Neuronal stem cell (in vitro differentiated cells): ENCODE data around the gene ROCK2.

Experiments used
- DNase-seq: peaks from one replicate; pipeline ENCODE4 v3.0.0-alpha.2; 2013; ENCODE audit warnings: low spot score
- H2AFZ ChIP-seq: one replicate; pipeline ENCODE4 v1.6.1; 2013; ENCODE audit warnings: mild to moderate bottlenecking, low read length, inconsistent platforms
- H2AK5ac ChIP-seq: 2 replicates; pipeline ENCODE4 v1.6.1; 2013; ENCODE audit warnings: low read depth, mild to moderate bottlenecking, inconsistent platforms, low read length, moderate library complexity, mixed read lengths
- H2BK120ac ChIP-seq: 2 replicates; pipeline ENCODE4 v1.6.1; 2013; ENCODE audit warnings: low read depth, mild to moderate bottlenecking, inconsistent platforms, low read length, moderate library complexity, mixed read lengths
- H2BK12ac ChIP-seq: one replicate; pipeline ENCODE4 v1.6.1; 2013; ENCODE audit warnings: low read length, inconsistent platforms
- H2BK15ac ChIP-seq: 2 replicates; pipeline ENCODE4 v1.6.1; 2013; ENCODE audit warnings: mild to moderate bottlenecking, low read length, inconsistent platforms, mixed read lengths
- H2BK5ac ChIP-seq: one replicate; pipeline ENCODE4 v1.6.1; 2013; ENCODE audit warnings: inconsistent platforms, mild to moderate bottlenecking, low read length, moderate library complexity
- H3K14ac ChIP-seq: one replicate; pipeline ENCODE4 v1.6.1; 2013; ENCODE audit warnings: low read length, inconsistent platforms
- H3K18ac ChIP-seq: 2 replicates; pipeline ENCODE4 v1.6.1; 2013; ENCODE audit warnings: low read length, inconsistent platforms
- H3K23ac ChIP-seq: 2 replicates; pipeline ENCODE4 v1.6.1; 2013; ENCODE audit warnings: low read depth, mild to moderate bottlenecking, mixed read lengths, low read length, inconsistent platforms; ENCODE audit not compliant: poor library complexity
- H3K27ac ChIP-seq: replicated peaks from 3 replicates; pipeline ENCODE4 v1.5.1; 2013; ENCODE audit warnings: low read length, inconsistent platforms
- H3K27me3 ChIP-seq, 3 experiments: 2 replicates each; pipeline ENCODE4 v1.6.1; 2013; ENCODE audit warnings: low read length in 3 of 3, mild to moderate bottlenecking in 2 of 3, inconsistent platforms in 1 of 3, low read depth in 1 of 3, mixed read lengths in 1 of 3, moderate library complexity in 1 of 3; ENCODE audit not compliant: control insufficient read depth in 3 of 3, insufficient read depth in 3 of 3
- H3K36me3 ChIP-seq, 2 donors: replicated peaks in 1 of 2; 2 replicates each; pipeline ENCODE4 v1.6.1; 2013; ENCODE audit warnings: low read length in 2 of 2; ENCODE audit not compliant: control insufficient read depth in 2 of 2, insufficient read depth in 2 of 2
- H3K4ac ChIP-seq: 2 replicates; pipeline ENCODE4 v1.6.1; 2013; ENCODE audit warnings: inconsistent platforms, mild to moderate bottlenecking, low read length, moderate library complexity
- H3K4me1 ChIP-seq, 2 donors: 1 replicate in 1 of 2; 2 replicates in 1 of 2; pipeline ENCODE4 v1.6.1; 2013; ENCODE audit warnings: low read length in 2 of 2, low read depth in 1 of 2; ENCODE audit not compliant: control insufficient read depth in 2 of 2, insufficient read depth in 1 of 2
- H3K4me2 ChIP-seq: one replicate; pipeline ENCODE4 v1.6.1; 2013; ENCODE audit warnings: mild to moderate bottlenecking, low read length, inconsistent platforms; ENCODE audit not compliant: insufficient read depth, poor library complexity, severe bottlenecking
- H3K4me3 ChIP-seq, 2 donors: 2 replicates each; pipeline ENCODE4 v1.5.1; 2013; ENCODE audit warnings: low read length in 2 of 2, mild to moderate bottlenecking in 2 of 2, inconsistent platforms in 1 of 2, moderate library complexity in 1 of 2
- H3K79me1 ChIP-seq: one replicate; pipeline ENCODE4 v1.6.1; 2013; ENCODE audit warnings: low read depth, mild to moderate bottlenecking, inconsistent platforms, low read length, moderate library complexity
- H3K9ac ChIP-seq: one replicate; pipeline ENCODE4 v1.6.1; 2013; ENCODE audit warnings: mild to moderate bottlenecking, low read depth, low read length, inconsistent platforms; ENCODE audit not compliant: poor library complexity
- H3K9me3 ChIP-seq, 2 donors: replicated peaks in 1 of 2; 2 replicates each; pipeline versions ENCODE3 to v1.6.1; 2013; ENCODE audit warnings: low read length in 2 of 2, mild to moderate bottlenecking in 2 of 2, inconsistent platforms in 1 of 2, low read depth in 1 of 2, mixed read lengths in 1 of 2, moderate library complexity in 1 of 2; ENCODE audit not compliant: control insufficient read depth in 2 of 2, insufficient read depth in 1 of 2
- H4K8ac ChIP-seq: one replicate; pipeline ENCODE4 v1.6.1; 2013; ENCODE audit warnings: low read depth, mild to moderate bottlenecking, inconsistent platforms, low read length, moderate library complexity
- H4K91ac ChIP-seq: one replicate; pipeline ENCODE4 v1.6.1; 2013; ENCODE audit warnings: low read length, low read depth, mild to moderate bottlenecking, inconsistent platforms; ENCODE audit not compliant: poor library complexity
- WGBS, 2 donors: extraction: QIAGEN DNeasy Blood & Tissue Kit; methylation state at CpG; one replicate each; pipeline ENCODE4 v1.1.7; 2013; ENCODE audit warnings: missing lambda C conversion rate in 2 of 2, mixed read lengths in 1 of 2; ENCODE audit not compliant: insufficient read length in 2 of 2, insufficient replicate concordance in 1 of 2; ENCODE audit errors: extremely low coverage in 2 of 2; 5-methylcytosine and 5-hydroxymethylcytosine counted together

The ROCK2 gene

DNA sequence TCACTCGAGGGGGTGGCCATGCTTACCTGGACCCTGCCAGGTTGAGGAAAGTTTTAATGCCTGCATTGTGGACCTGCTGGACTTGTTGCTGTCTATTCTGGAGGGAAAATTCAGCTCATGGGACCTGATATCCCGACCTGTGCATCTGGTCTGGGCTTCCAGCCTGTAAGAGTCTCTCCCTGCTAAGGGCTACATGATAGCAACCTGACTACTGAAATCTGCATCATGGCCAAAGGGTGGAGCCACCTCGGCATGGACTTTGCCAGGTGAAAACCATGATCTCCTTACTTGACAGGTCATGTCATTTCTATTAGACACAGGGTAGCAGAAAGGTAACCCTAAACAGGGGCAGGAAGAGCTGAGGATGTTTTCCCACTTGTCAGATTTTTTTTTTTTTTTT is 202.1 kb downstream of the ROCK2 start:
- no peak overlapping the region for H3K4me3 ChIP-seq
- H2AK5ac ChIP-seq, result no peak overlapping the region
- DNase-seq, result no peak
- H4K91ac ChIP-seq, result no peak overlapping the region
- peaks cover 0 to 3% of the 10 kb centered on the region in 2 donors for H3K9me3 ChIP-seq
- H4K8ac ChIP-seq, result no peak overlapping the region
- H3K36me3 ChIP-seq, result no peaks in the 10 kb centered on the region
- H2BK120ac ChIP-seq, result no peak overlapping the region
- peaks cover 2% of the 10 kb centered on the region for H3K79me1 ChIP-seq
- no peak overlapping the region for H3K4me2 ChIP-seq
- H2BK5ac ChIP-seq, result no peak overlapping the region
- H3K27me3 ChIP-seq, result no peaks in the 10 kb centered on the region
- H2BK12ac ChIP-seq, result no peak overlapping the region
- H3K23ac ChIP-seq, result no peak overlapping the region
- H3K4ac ChIP-seq, result no peak overlapping the region
- H3K18ac ChIP-seq, result no peak overlapping the region
- H3K9ac ChIP-seq, result no peak overlapping the region
- H3K4me1 ChIP-seq, result no peaks in the 10 kb centered on the region
- no peak overlapping the region for H2BK15ac ChIP-seq
- WGBS, 2 donors, result no CpG with 5 or more reads among the region's 3 CpGs
- H3K14ac ChIP-seq, result no peak overlapping the region
- H2AFZ ChIP-seq, result no peak overlapping the region
- no peak overlapping the region for H3K27ac ChIP-seq

DNA sequence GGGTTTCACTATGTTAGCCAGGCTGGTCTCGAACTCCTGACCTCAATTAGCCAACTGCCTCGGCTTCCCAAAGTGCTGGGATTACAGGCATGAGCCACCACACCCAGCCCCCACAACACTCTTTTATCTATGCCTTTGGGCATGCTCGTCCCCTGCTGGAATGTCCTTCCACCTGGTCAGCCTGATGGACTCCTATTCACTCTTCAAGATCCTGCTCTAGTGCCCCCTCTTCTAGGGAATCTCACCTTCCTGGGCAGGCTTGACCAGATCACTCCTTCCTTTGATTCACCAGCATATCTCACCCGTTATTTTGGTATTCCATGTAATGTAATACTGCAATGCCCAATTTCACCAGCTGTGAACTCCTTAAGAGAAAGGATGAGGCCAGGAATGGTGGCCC is 203.1 kb downstream of the ROCK2 start:
- Histone ChIP-seq H3K4me1 (no peaks in the 10 kb centered on the region), H2AFZ (no peak overlapping the region), H3K36me3 (no peaks in the 10 kb centered on the region), H3K4me3 (no peak overlapping the region), H2AK5ac (no peak overlapping the region), H2BK15ac (no peak overlapping the region), H3K27me3 (no peaks in the 10 kb centered on the region), H3K23ac (no peak overlapping the region), H3K9ac (no peak overlapping the region), H4K91ac (no peak overlapping the region), H3K27ac (no peak overlapping the region), H2BK120ac (no peak overlapping the region), H3K4ac (no peak overlapping the region), H2BK12ac (no peak overlapping the region), H3K4me2 (no peak overlapping the region), H3K79me1 (peaks cover 2% of the 10 kb centered on the region), H3K18ac (no peak overlapping the region), H2BK5ac (no peak overlapping the region), H3K14ac (no peak overlapping the region), H4K8ac (no peak overlapping the region), H3K9me3 (peaks cover 0 to 3% of the 10 kb centered on the region in 2 donors)
- no peak for DNase-seq
- WGBS, 2 donors, result no CpG with 5 or more reads among the region's 4 CpGs

DNA sequence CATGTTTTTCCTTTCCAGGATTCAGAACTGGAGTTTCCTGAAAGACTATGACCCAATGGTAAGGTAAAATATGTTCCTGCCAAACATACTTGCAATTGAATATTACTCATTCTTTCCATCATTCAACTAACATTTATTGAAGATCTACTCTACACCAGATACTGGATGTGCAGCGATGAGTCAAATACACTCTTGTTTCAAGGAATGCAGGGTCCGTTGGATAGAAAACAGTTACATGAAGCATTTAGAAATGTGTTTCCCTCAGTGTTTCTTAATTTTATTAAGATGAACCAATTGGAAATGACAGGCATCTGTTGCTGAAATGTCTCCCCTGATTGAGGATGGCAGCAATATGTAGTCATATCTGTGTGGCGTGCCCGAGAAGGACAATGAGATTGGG is 203.9 kb downstream of the ROCK2 start:
- no CpG with 5 or more reads among the region's 4 CpGs for WGBS, 2 donors

DNA sequence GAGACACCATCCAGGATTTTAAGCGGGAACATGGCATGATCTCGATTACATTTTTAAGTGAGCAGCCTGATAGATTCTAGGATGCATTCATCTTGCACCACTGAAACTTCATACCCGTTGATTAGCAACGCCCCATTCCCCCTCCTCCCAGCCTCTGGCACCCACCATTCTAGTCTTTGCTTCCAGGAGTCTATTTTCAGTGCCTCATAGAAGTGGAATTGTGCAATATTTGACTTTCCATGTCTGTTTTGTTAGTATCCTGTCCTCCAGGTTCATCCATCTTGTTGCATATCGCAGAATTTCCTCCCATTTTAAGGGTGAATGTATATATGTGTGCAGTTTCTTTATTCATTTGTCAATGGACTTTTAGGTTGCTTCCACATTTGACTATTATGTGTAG is 210.1 kb downstream of the ROCK2 start:
- DNase-seq, result no peak
- Histone ChIP-seq H2BK12ac (no peak overlapping the region), H2BK120ac (no peak overlapping the region), H3K79me1 (peaks cover 5% of the 10 kb centered on the region), H3K18ac (no peak overlapping the region), H3K27ac (no peak overlapping the region), H2BK15ac (no peak overlapping the region), H3K9me3 (peaks cover 0 to 6% of the 10 kb centered on the region in 2 donors), H3K36me3 (no peaks in the 10 kb centered on the region), H3K27me3 (peaks cover 0 to 2% (median 0%) of the 10 kb centered on the region in 3 experiments), H2AFZ (peak overlapping the region; percentile 87), H3K4me1 (peaks cover 11 to 12% of the 10 kb centered on the region in 2 donors), H3K4ac (no peak overlapping the region), H3K9ac (no peak overlapping the region), H4K8ac (no peak overlapping the region), H4K91ac (no peak overlapping the region), H3K23ac (no peak overlapping the region), H2AK5ac (no peak overlapping the region), H3K4me2 (no peak overlapping the region), H2BK5ac (no peak overlapping the region), H3K14ac (no peak overlapping the region), H3K4me3 (peak overlapping the region in 1 of 2 donors; percentile 53)
- no CpG with 5 or more reads among the region's 5 CpGs for WGBS, 2 donors

More for the DNA sequence above, 203.9 kb downstream of the ROCK2 start:
- Histone ChIP-seq H2BK120ac (no peak overlapping the region), H2BK12ac (no peak overlapping the region), H2BK15ac (no peak overlapping the region), H3K9ac (no peak overlapping the region), H3K18ac (no peak overlapping the region), H3K27ac (no peak overlapping the region), H4K91ac (no peak overlapping the region), H3K9me3 (no peaks in the 10 kb centered on the region), H3K4ac (no peak overlapping the region), H4K8ac (no peak overlapping the region), H2BK5ac (no peak overlapping the region), H3K23ac (no peak overlapping the region), H3K4me1 (no peaks in the 10 kb centered on the region), H3K14ac (no peak overlapping the region), H3K4me3 (no peak overlapping the region), H3K4me2 (no peak overlapping the region), H3K27me3 (no peaks in the 10 kb centered on the region), H2AK5ac (no peak overlapping the region), H3K36me3 (no peaks in the 10 kb centered on the region), H2AFZ (no peak overlapping the region), H3K79me1 (peaks cover 2% of the 10 kb centered on the region)
- DNase-seq, result no peak
